HG03159 (cell line): ENCODE data around the gene CAPN5.
"Not testable (repeated sequence)": the region's sequence is repeated elsewhere in the genome, so short reads cannot be mapped to it uniquely, and the experiment has no call there.

Experiments
- ATAC-seq: cut with Tn5 transposase; IDR thresholded peaks from one replicate; pipeline ENCODE4 v1.9.1; 2021; ENCODE audit warnings: mild to moderate bottlenecking, moderate library complexity; ENCODE audit not compliant: unreplicated experiment

CAPN5 gene

DNA sequence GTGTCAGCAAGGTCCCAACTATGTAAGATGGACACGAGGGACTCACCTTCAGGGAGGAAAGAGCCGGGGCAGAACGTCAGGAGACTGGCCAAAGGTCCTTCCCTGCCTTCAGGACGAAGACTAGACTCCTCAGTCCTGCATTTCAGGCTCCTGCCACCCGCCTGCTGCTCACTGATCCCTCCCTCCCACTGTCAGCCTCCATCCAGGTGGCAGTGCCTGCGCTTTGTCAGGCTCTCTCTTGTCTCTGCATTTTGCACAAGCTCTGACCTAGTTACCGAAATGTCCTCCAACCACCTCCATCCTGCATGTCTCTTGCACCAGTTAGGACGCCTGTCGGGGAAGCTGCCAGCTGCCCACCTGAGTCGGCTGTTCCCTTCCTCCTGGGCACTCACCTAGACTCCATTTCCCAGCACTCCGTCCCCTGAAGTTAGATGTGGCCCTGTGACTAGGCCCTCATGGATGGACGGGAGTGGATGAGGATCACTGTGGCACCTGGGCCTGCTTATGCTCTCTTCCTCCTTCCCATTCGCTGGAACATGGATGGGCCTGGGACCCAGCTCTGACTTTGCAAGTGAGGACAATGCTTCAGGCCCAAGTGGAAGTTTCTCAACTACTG, 24.6 kb upstream of the CAPN5 start:
- no peak for ATAC-seq

- ATAC-seq = no peak
These were observed 22.4 kb upstream of the CAPN5 start for GRCh38 chr11:77044356-77044755.

DNA sequence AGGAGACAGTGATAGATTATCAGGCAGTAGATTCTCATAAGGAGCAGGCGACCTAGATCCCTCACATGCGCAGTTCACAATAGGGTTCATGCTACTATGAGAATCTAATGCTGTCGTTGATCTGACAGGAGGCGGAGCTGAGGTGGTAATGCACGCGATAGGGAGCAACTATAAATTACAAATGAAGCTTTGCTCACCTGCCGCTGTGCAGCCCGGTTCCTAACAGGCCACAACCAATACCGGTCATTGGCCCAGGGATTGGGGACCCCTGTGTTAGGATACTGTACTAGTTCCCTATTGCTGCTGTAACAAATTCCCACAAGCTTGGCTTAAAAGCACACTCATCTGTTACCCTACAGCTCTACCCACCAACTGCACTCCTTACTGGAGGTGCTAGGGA, 21.9 kb upstream of the CAPN5 start:
- no peak for ATAC-seq

DNA sequence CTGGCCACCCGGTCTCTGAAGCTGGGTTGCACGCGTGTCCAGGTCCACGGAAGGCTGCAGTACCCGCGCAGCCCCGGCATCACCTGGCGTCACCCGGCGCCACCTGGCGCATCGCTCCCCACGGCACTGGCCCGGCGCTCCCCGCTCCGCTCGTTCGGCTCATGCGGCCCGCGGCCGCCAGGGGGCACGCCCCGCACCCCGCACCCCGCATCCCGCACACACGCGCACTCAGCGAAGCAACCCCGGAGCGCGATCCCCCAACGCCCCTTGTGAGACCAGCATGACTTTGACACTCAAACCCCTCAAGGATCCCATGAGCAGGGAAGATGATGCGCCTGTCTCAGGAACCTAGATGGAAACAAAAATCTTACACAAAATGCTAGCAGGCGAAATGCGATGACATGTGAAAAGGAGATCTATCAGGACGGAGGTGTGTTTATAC, 20.7 kb upstream of the CAPN5 start:
- no peak for ATAC-seq

DNA sequence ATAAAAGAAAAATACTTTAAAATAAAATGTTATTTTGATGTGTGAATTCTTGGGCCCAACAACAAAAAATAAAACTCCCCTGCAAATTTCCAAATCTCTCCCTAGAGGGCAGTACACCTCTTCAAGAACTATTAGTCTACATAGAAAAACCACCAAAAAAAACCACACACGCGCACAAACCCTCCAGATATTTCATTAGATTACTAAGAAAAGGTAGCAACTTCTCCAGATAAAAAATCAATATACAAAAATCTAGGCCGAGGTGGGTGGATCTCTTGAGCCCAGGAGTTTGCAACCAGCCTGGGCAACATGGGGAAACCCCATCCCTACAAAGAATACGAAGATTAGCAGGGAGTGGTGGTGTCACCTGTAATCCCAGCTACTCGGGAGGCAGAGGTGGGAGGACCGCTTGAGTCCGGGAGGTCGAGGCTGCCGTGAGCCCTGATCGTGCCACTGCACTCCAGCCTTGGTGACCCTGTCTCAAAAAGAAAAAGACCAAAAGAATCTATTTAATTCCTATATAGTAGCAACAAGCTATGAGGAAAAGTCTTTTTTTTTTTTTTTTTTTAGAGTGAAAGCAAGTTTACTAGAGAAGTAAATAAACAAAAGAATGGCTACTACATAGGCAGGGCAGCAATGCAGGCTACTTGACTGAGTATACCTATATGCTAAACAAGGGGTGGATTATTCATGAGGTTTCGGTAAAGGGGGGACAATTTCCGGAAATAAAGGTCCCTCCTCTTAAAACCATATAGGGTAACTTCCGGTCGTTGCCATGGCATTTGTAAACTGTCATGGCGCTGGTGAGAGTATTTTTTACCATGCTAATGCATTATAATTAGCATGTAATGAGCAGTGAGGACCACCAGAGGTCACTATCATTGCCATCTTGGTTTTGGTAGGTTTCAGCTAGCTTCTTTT, 19.5 kb upstream of the CAPN5 start:
- ATAC-seq = peak; percentile 82

- ATAC-seq = not testable (repeated sequence)
These were observed 18.8 kb upstream of the CAPN5 start for GRCh38 chr11:77047928-77048446.

DNA sequence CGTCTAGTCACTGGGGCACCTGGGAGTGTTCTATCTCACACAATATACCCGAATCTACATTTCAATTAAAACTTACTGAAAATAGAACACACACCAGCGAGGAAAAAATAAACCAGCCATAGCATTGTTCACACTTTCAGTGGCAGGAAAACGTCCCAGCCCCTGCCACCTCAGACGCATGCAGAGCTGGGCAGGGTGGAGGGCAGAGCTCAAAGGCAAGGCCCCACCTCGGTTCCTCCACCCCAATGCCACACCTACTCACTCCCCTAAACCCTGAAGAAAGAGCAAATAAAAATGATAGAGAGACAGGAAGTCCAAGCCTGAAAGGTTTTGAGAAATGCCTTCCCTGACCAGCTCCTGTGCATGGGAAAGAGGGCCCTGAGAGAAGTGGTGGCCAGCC, 17.7 kb upstream of the CAPN5 start:
- no peak for ATAC-seq

- ATAC-seq = no peak
These were observed 15.3 kb upstream of the CAPN5 start for GRCh38 chr11:77051511-77051910.

- no peak for ATAC-seq
These were observed 14.3 kb upstream of the CAPN5 start for GRCh38 chr11:77052518-77052917.

GRCh38 chr11:77053217-77054015, 13.4 kb upstream of the CAPN5 start:
- no peak for ATAC-seq

DNA sequence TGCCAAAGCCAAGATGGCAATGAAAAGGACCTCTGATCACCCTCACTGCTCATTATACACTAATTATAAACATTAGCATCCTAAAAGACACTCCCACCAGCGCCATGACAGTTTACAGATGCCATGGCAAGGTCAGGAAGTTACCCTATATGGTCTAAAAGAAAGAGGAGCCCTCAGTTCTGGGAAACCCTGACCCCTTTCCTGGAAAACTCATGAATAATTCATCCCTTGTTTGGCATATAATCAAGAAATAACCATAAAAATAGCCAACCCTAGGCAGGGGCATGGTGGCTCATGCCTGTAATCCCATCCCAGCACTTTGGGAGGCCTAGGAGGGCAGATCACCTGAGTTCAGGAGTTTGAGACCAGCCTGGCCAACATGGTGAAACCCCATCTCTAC, 12.7 kb upstream of the CAPN5 start:
- no peak for ATAC-seq

- ATAC-seq = no peak
These were observed 11.6 kb upstream of the CAPN5 start for GRCh38 chr11:77055101-77055561.

DNA sequence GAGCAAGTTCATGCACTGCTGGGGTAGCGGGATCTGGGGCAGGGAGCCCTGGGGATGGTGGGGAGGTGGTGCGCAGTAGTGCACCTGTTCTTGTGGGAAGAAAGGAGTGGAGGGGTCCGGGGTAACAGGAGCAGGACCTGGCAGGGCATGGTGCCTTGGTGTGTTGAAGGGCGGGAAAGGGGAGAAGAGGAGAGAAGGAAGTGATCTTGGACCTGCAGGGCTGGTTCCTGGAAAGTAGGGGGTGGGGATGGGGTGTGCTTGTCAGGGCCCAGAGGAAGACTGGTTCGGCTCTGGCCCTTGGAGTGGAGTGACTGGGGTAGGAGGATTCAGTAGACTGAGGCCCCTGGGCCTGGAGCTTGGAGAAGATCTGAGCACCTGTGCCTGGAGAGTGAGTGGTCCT, 10.9 kb upstream of the CAPN5 start:
- no peak for ATAC-seq

GRCh38 chr11:77056814-77057402, 9.9 kb upstream of the CAPN5 start:
- no peak for ATAC-seq

GRCh38 chr11:77057938-77058474, 8.8 kb upstream of the CAPN5 start:
- ATAC-seq = no peak

GRCh38 chr11:77058900-77059299, 7.9 kb upstream of the CAPN5 start:
- ATAC-seq = no peak

DNA sequence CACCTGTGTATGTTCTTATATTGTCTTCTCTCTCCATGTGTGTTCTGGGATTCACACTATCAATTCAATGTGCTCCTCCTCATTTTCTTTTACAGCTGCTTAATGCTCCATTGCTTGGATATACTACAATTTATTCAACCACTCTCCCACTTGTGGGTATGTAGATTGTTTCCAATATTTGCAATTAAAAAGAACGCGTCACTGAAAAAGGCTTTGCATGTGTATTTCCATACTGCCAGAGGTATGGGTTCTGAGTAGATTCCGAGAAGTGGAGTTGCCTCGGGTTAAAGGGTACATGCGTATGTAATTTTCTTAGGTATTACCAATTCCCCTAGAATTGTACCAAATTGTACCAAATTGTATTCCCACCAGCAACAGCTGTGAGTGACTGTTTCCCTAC, 7.0 kb upstream of the CAPN5 start:
- no peak for ATAC-seq

- no peak for ATAC-seq
These were observed 6.5 kb upstream of the CAPN5 start for GRCh38 chr11:77060234-77060633.

DNA sequence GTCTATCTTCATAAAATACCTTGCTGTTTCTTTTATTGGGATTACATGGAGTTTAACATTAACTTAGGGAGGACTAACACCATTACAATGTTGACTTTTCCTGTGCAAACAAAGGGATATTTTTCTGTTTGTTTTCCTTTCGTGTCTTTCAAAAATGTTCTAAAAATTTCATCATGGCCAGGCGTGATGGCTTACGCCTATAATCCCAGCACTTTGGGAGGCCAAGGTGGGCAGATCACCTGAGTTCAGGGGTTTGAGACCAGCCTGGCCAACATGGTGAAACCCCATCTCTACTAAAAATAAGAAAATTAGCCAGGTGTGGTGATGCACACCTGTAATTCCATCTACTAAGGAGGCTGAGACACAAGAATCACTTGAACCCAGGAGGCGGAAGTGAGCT, 5.5 kb upstream of the CAPN5 start:
- ATAC-seq = not testable (repeated sequence)

- no peak for ATAC-seq
These were observed 3.8 kb upstream of the CAPN5 start for GRCh38 chr11:77062924-77063323.

DNA sequence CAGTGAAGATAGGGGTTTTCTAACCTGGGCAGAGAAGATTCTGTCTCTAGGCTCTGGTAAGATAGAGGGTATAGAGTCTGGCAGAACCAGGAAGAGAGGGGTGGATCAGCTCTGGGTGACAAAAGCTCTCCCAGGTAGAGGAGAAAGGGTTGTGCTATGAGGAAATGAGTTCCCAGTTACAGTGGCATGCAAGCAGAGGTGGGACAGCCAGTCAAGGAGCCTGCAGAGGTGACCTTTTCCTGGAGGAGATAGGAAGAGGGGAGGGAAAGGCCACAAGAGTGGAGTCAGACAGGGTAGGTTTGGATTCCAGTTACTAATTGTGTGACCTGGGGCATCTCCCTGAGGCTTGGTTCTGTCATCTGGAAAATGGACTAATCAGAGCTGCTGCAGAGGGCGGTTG, 3.4 kb upstream of the CAPN5 start:
- no peak for ATAC-seq
